NCI-H1092 treated with DMSO at 0.1 percent for 48 hours (cell line): ENCODE results near the gene GIMAP8.

Experiments
- DNase-seq: peaks from one replicate; lab custom pipeline; 2025; lab: John Stamatoyannopoulos, UW

Gene GIMAP8

GRCh38 chr7:150411606-150412005 is 38.8 kb upstream of the GIMAP8 start:
- DNase-seq, result no peak

GRCh38 chr7:150412016-150412415 is 38.4 kb upstream of the GIMAP8 start:
- no peak for DNase-seq

- no peak for DNase-seq
Measured at GRCh38 chr7:150412518-150413488, 37.6 kb upstream of the GIMAP8 start.

GRCh38 chr7:150413640-150414081 is 36.8 kb upstream of the GIMAP8 start:
- DNase-seq, result no peak

GRCh38 chr7:150415161-150416153 is 35.0 kb upstream of the GIMAP8 start:
- DNase-seq, result peak; percentile 24

GRCh38 chr7:150417239-150417638 is 33.2 kb upstream of the GIMAP8 start:
- DNase-seq, result no peak

- no peak for DNase-seq
Measured at GRCh38 chr7:150417863-150418262, 32.6 kb upstream of the GIMAP8 start.

- DNase-seq, result no peak
Measured at GRCh38 chr7:150420242-150420641, 30.2 kb upstream of the GIMAP8 start.

GRCh38 chr7:150420987-150421674 is 29.3 kb upstream of the GIMAP8 start:
- peak; percentile 91 for DNase-seq

- no peak for DNase-seq
Measured at GRCh38 chr7:150421831-150422230, 28.6 kb upstream of the GIMAP8 start.

- no peak for DNase-seq
Measured at GRCh38 chr7:150425670-150426069, 24.8 kb upstream of the GIMAP8 start.

GRCh38 chr7:150428671-150429451 is 21.6 kb upstream of the GIMAP8 start:
- DNase-seq, result peak; percentile 40

- DNase-seq, result no peak
Measured at GRCh38 chr7:150429699-150430098, 20.7 kb upstream of the GIMAP8 start.

- DNase-seq, result no peak
Measured at GRCh38 chr7:150430465-150431085, 19.9 kb upstream of the GIMAP8 start.

GRCh38 chr7:150431839-150432658 is 18.4 kb upstream of the GIMAP8 start:
- no peak for DNase-seq

GRCh38 chr7:150432915-150433892 is 17.2 kb upstream of the GIMAP8 start:
- DNase-seq, result no peak

GRCh38 chr7:150434240-150434639 is 16.2 kb upstream of the GIMAP8 start:
- DNase-seq, result no peak

GRCh38 chr7:150435047-150435389 is 15.4 kb upstream of the GIMAP8 start:
- no peak for DNase-seq
